KMS-11 (cell line): ENCODE results near the gene DEDD.

ENCODE experiments used
- H2AFZ ChIP-seq: fragments of 200-600 bp; sonication (generic); 2 replicates; pipeline ENCODE4 v1.6.1; 2016; ENCODE audit warnings: antibody characterized with exemption, mixed run types, low read depth
- H3K27ac ChIP-seq: fragments of 200-600 bp; sonication (generic); 2 replicates; pipeline ENCODE4 v1.6.1; 2016; ENCODE audit warnings: mild to moderate bottlenecking, mixed run types
- H3K27me3 ChIP-seq: fragments of 200-600 bp; sonication (generic); 2 replicates; pipeline ENCODE4 v1.6.1; 2017; ENCODE audit warnings: mild to moderate bottlenecking, low read depth, mixed run types, moderate library complexity; ENCODE audit not compliant: insufficient read depth
- H3K36me3 ChIP-seq: fragments of 200-600 bp; sonication (generic); 2 replicates; pipeline ENCODE4 v1.6.1; 2017; ENCODE audit warnings: mild to moderate bottlenecking, mixed run types; ENCODE audit not compliant: insufficient read depth
- H3K4me1 ChIP-seq: fragments of 200-600 bp; sonication (generic); 2 replicates; pipeline ENCODE4 v1.6.1; 2016; ENCODE audit warnings: mild to moderate bottlenecking, low read depth, mixed run types; ENCODE audit not compliant: poor library complexity, severe bottlenecking
- H3K4me2 ChIP-seq: fragments of 200-600 bp; sonication (generic); 2 replicates; pipeline ENCODE4 v1.7.0; 2016; ENCODE audit warnings: mild to moderate bottlenecking, mixed run types
- H3K4me3 ChIP-seq: fragments of 200-600 bp; sonication (generic); IDR thresholded peaks from 2 replicates; pipeline ENCODE4 v1.6.1; 2017; ENCODE audit warnings: low read depth, low read length, mixed read lengths; ENCODE audit not compliant: insufficient read depth
- H3K79me2 ChIP-seq: fragments of 200-600 bp; sonication (generic); 2 replicates; pipeline ENCODE4 v1.6.1; 2016; ENCODE audit warnings: low read depth, mixed run types; ENCODE audit not compliant: insufficient read depth
- H3K9ac ChIP-seq: fragments of 200-600 bp; sonication (generic); 2 replicates; pipeline ENCODE4 v1.6.1; 2016; ENCODE audit warnings: mild to moderate bottlenecking, mixed run types
- H4K20me1 ChIP-seq: fragments of 200-600 bp; sonication (generic); 2 replicates; pipeline ENCODE4 v1.6.1; 2016; ENCODE audit warnings: mild to moderate bottlenecking, mixed run types; ENCODE audit not compliant: insufficient read depth
- CTCF ChIP-seq: fragments of 200-600 bp; sonication (generic); conservative IDR thresholded peaks from 2 replicates; pipeline ENCODE4 v1.6.1; 2017; ENCODE audit warnings: low read depth, mild to moderate bottlenecking, antibody characterized with exemption, low read length, moderate library complexity, mixed read lengths

The DEDD gene

GRCh38 chr1:161115132-161115711 is 17.2 kb downstream of the DEDD start:
- H4K20me1 ChIP-seq: peaks cover 35% of the 10 kb centered on the region
- no peak overlapping the region for H3K9ac ChIP-seq
- peaks cover 88% of the 10 kb centered on the region for H3K79me2 ChIP-seq
- H3K4me1 ChIP-seq: peaks cover 75% of the 10 kb centered on the region
- no peak overlapping the region for H2AFZ ChIP-seq
- H3K27me3 ChIP-seq: no peaks in the 10 kb centered on the region
- H3K27ac ChIP-seq: no peak overlapping the region
- no peak overlapping the region; the same call in 1 of the 2 replicates for H3K4me2 ChIP-seq
- TF ChIP-seq CTCF: no peak
- no peak overlapping the region for H3K4me3 ChIP-seq
- H3K36me3 ChIP-seq: no peaks in the 10 kb centered on the region; the same call in 1 of the 2 replicates

GRCh38 chr1:161114556-161114955 is 17.9 kb downstream of the DEDD start:
- Histone ChIP-seq H3K27me3 (no peaks in the 10 kb centered on the region), H3K36me3 (no peaks in the 10 kb centered on the region; the same call in 1 of the 2 replicates), H4K20me1 (peaks cover 40% of the 10 kb centered on the region), H3K79me2 (peaks cover 95% of the 10 kb centered on the region), H3K4me3 (no peak overlapping the region), H2AFZ (no peak overlapping the region), H3K27ac (no peak overlapping the region), H3K4me2 (no peak overlapping the region), H3K9ac (no peak overlapping the region), H3K4me1 (peaks cover 68% of the 10 kb centered on the region)
- TF ChIP-seq CTCF: no peak

GRCh38 chr1:161113915-161114314 is 18.6 kb downstream of the DEDD start:
- H2AFZ ChIP-seq: no peak overlapping the region
- H3K27me3 ChIP-seq: no peaks in the 10 kb centered on the region
- no peak overlapping the region; the same call in 1 of the 2 replicates for H3K4me2 ChIP-seq
- no peak overlapping the region for H3K9ac ChIP-seq
- no peak overlapping the region for H3K4me3 ChIP-seq
- no peaks in the 10 kb centered on the region; the same call in 1 of the 2 replicates for H3K36me3 ChIP-seq
- no peak overlapping the region for H3K27ac ChIP-seq
- H3K4me1 ChIP-seq: peaks cover 62% of the 10 kb centered on the region
- TF ChIP-seq CTCF: no peak
- H4K20me1 ChIP-seq: peaks cover 43% of the 10 kb centered on the region
- peaks cover 98% of the 10 kb centered on the region for H3K79me2 ChIP-seq

GRCh38 chr1:161111527-161111926 is 20.9 kb downstream of the DEDD start:
- no peak for TF ChIP-seq CTCF
- Histone ChIP-seq H3K36me3 (no peaks in the 10 kb centered on the region; the same call in 1 of the 2 replicates), H3K79me2 (peaks cover 95% of the 10 kb centered on the region), H3K4me2 (no peak overlapping the region), H3K27me3 (no peaks in the 10 kb centered on the region), H2AFZ (no peak overlapping the region), H4K20me1 (peaks cover 45% of the 10 kb centered on the region), H3K9ac (no peak overlapping the region), H3K4me3 (no peak overlapping the region), H3K4me1 (peaks cover 49% of the 10 kb centered on the region), H3K27ac (no peak overlapping the region)
